Activated CD8-positive, alpha-beta memory T cell treated with anti-CD3 and anti-CD28 coated beads for 36 hours (primary cell): ENCODE data around the gene IER3IP1. TPM values are rescaled to one million over a fixed set of nuclear protein-coding genes. Genes with fewer than 3 reads are reported as not detected.
"Not testable (repeated sequence)": the region's sequence is repeated elsewhere in the genome, so short reads cannot be mapped to it uniquely, and the experiment has no call there.

Source experiments
- CTCF ChIA-PET: fragments of 350-600 bp; sonication (Branson Sonifier 250); formaldehyde crosslinking; loops from one replicate; lab custom pipeline; 2021; ENCODE audit warnings: antibody characterized with exemption; lab: Charles Lee
- POLR2A ChIA-PET: fragments of 350-600 bp; sonication (Branson Sonifier 250); formaldehyde crosslinking; loops from one replicate; lab custom pipeline; 2021; ENCODE audit warnings: antibody characterized with exemption; lab: Charles Lee
- total RNA-seq, 2 experiments: library from RNA; stranded (reverse); gene quantifications; one replicate each; pipeline ENCODE4 v1.2.3, GENCODE V29; 2021

The IER3IP1 gene
- 10 to 100 TPM; 14.7 to 15.6 TPM for total RNA-seq

- ChIA-PET POLR2A (no interaction called here), CTCF (no interaction called here)
Measured at GRCh38 chr18:47175898-47176575, at the start of gene IER3IP1. Gene IER3IP1 (minus strand): TSS chr18:47176364. CDS start chr18:47176277, 87 bp downstream.

GRCh38 chr18:47215554-47216138, 39.5 kb upstream of the IER3IP1 start:
- ChIA-PET POLR2A (no interaction called here), CTCF (interaction anchor here (0.6 to 1.3 kb wide), 4 partner anchors 11 to 535 kb away, joined by 3 to 5 read pairs (median 4); no protein-coding TSS in a partner anchor)

- ChIA-PET POLR2A (no interaction called here), CTCF (interaction anchor here (1.9 kb wide), 1 partner anchor 108 kb away, joined by 5 read pairs; no protein-coding TSS in a partner anchor)
Measured at GRCh38 chr18:47209171-47209570, 33.0 kb upstream of the IER3IP1 start.

DNA sequence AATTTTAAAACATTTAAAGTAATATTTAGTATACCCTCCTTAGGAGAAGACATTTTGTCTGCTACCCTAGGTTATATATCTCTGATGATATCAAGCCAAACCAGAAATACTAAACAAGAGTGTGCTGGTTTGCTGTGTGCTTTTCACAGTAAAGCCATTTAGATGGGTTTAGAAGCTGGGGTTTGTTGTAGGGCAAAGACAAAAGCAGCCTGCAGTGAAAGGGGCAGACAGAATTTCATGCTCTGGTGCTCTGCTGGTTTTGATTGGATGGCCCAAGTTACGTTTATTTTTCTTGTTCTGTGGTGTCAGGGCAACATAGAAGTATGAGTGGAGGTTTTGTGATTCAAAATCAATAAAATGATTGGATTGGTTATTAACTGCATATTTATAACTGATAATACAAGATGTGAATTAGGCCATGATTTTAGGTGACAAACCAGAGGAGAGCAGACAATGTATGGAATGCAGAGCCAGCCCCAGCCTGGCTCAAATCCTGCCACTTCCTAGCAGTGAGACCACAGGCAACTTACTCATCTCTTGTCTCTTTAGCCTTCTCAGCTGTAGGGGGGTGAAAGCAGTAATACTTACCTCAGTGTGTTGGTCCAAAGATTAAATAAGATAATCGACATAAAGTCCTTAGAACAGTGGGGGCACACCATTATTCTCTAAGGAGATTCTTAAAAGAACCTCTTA, 30.9 kb upstream of the IER3IP1 start:
- POLR2A ChIA-PET = no interaction called here
- CTCF ChIA-PET = no interaction called here

DNA sequence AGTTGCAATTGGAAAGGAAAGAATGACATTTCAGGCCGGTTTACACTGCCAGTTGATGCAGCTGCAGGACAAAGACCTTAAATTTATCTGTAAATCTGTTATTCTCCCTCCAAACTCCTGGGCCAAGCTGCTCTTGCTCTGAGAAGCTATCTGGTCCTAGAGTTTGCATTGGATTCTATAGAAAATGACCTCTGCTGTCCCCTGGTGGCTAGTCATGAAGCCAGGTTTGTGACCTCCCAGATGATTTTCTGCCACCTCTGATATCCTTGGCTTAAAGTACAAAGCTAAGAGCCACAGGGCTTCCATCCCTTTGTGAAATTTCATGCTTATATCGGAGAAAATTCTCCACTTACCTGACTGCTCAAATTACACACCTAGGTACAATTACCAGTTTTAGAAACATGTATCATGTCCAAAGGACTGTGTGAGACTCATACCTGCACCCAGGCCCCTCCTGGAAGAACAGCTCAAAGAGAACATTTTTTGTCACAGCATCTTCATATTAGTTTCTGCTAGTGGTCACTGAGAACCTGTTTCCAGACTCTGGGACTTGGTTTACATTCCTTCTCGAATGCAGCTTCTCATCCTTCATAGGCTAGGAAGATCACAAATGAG, 28.9 kb upstream of the IER3IP1 start:
- CTCF ChIA-PET = interaction anchor here (0.6 to 2.1 kb wide), 8 partner anchors 10 to 1577 kb away, joined by 3 to 8 read pairs (median 4); partner anchors contain the start of gene HDHD2
- POLR2A ChIA-PET = no interaction called here

GRCh38 chr18:47203626-47204464, 27.7 kb upstream of the IER3IP1 start:
- ChIA-PET CTCF (interaction anchor here (1.1 to 2.1 kb wide), 5 partner anchors 12 to 107 kb away, joined by 3 to 8 read pairs (median 5); no protein-coding TSS in a partner anchor), POLR2A (no interaction called here)

DNA sequence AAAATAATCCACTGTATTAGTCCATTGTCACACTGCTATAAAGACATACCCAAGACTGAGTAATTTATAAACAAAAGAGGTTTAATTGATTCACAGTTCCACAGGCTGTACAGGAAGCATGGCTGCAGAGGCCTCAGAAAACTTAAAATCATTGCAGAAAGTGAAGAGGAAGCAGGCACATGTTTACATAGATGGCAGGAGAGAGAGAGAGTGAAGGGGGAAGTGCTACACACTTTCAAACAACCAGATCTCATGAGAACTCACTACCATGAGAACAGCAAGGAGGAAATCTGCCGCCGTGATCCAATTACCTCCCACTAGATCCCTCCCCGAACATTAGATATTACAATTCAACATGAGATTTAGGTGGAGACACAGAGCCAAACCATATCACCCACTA, 19.8 kb upstream of the IER3IP1 start:
- POLR2A ChIA-PET = not testable (repeated sequence)

DNA sequence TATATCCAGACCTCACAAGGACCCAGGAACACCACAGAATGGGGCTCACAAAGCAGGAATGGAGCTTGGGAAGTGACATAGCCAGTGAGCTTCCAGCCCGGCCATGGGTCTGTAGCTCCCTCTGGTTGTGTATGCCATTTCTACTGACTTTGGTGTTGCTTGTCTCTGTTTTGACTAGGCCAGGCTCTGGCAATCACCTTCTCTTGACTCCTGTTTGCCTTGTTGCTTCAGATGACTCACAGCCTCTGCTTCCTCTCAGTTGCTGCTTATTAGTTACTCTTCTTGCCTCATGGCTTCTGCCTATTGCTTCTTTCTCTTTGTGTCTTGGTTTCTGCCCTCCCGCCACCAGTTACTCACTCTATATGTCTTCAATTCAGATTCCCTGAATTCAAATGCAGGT, 15.8 kb upstream of the IER3IP1 start:
- POLR2A ChIA-PET = no interaction called here

More for the DNA sequence above, 19.8 kb upstream of the IER3IP1 start:
- CTCF ChIA-PET = interaction anchor here (2.0 kb wide), 1 partner anchor 9 kb away, joined by 4 read pairs; no protein-coding TSS in a partner anchor

GRCh38 chr18:47187721-47188120, 11.6 kb upstream of the IER3IP1 start:
- POLR2A ChIA-PET = no interaction called here
- CTCF ChIA-PET = interaction anchor here (1.5 kb wide), 1 partner anchor 18 kb away, joined by 3 read pairs; no protein-coding TSS in a partner anchor

More for the DNA sequence above, 15.8 kb upstream of the IER3IP1 start:
- CTCF ChIA-PET = no interaction called here

DNA sequence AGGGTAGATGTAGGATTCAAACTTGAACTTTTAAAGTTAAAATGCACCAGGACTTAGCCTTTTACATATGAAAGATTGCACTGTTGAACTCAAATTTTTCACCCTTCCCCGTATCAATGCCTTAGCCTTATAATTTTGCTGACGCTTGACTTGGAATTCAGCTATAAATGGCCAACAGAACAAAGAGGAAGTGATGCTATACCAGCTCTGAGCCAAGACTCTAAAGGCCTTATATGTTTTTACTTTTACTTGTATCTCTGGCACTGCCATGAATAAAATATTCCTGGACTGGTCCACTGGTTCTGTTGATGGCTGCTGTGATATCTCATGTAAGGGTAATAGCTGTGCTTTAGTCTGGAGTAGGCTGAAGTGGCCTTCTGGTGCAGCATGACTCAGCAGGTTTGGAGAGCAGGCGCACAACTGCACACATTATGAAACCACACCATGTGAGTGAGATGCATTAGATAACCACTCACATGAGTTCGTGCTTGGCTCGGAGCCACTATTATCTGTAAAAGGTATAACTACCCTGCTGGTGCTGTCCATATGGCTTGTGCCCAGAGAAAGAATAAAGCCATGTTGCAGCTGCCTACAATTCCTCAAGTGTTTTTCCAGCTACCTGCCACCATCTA, 8.4 kb upstream of the IER3IP1 start:
- ChIA-PET CTCF (interaction anchor here (1.2 kb wide), 1 partner anchor 35 kb away, joined by 3 read pairs; no protein-coding TSS in a partner anchor), POLR2A (no interaction called here)

DNA sequence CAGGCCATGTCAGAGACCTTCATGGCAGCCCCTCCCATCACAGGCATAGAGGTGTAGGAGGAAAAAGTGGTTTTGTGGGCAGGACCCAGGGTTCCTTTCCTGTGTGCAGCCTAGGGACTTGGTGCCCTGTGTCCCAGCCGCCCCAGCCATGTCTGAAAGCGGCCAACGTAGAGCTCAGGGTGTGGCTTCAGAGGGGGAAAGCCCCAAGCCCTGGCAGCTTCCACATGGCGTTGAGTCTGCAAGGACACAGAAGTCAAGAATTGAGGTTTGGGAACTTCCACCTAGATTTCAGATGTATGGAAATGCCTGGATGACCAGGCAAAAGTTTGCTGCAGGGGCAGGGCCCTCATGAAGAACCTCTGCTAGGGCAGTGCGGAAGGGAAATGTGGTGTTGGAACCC, 6.0 kb upstream of the IER3IP1 start:
- POLR2A ChIA-PET, CTCF ChIA-PET: not testable (repeated sequence)

DNA sequence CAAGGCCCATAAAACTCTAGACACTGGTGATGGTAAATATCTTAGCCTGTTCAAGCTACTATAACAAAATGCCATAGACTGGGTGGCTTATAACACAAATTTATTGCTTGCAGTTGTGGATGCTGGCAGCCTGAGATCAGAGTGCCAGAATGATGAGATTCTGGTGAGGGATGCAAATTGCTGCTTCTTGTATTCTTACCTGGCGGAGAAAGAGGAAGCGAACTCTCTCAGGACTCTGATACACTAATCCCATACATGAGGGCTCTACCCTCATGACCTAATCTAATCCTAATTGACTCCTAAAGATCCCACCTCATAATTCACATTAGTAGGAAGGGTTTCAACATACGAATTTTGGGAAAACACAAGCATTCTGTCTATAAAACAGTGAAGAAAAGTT, 4.6 kb upstream of the IER3IP1 start:
- CTCF ChIA-PET = no interaction called here
- POLR2A ChIA-PET = no interaction called here

DNA sequence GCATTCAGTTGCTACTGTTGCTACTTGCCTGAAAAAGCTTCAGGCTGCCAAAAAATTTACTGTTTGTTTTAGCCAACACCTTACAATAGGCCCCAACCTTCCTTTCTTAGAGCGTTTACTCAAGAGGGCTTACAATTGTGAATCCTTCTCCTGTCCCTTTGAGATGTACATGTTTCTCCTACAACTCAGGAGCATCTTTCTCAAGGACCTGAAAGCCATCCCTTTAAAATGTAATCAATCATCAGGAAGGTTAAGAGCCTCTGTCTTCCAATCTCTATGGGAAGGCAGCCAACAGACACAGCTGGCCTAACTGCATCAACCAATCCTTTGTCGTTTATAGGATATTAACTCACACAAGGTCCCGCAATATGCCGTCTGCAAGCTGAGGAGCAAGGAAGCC, 3.4 kb upstream of the IER3IP1 start:
- ChIA-PET CTCF (interaction anchor here (0.6 kb wide), 1 partner anchor 552 kb away, joined by 4 read pairs; no protein-coding TSS in a partner anchor), POLR2A (no interaction called here)

- CTCF ChIA-PET = no interaction called here
- POLR2A ChIA-PET = no interaction called here
Measured at GRCh38 chr18:47175283-47175897, 774 bp downstream of the IER3IP1 start.

DNA sequence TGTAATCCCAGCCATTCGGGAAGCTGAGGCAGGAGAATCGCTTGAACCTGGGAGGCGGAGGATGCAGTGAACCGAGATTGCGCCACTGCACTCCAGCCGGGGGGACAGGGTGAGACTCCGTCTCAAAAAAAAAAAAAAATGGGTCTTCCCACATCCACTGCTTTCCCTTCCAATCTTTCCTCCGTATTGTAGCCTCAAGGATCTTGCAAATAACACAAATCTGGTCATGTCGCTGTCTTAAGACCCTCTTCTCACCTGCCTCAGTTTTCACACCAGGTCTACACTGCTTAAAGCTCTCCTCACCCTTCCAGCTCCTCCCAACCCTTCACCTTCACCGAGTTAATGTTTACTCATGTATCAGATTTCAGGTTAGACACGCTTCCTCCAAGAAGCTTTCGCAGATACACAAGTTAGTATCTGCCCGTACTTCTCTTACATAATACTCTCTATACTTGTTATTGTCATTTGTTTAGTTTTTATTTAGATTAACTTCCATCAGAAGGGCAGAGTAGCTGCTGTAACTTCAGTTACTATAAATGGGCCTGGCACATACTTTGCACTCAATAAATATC, 1.5 kb downstream of the IER3IP1 start:
- ChIA-PET POLR2A (interaction anchor here (0.7 kb wide), 1 partner anchor 168 kb away, joined by 4 read pairs; no protein-coding TSS in a partner anchor), CTCF (no interaction called here)

- ChIA-PET POLR2A (no interaction called here), CTCF (interaction anchor here (1.5 kb wide), 1 partner anchor 22 kb away, joined by 3 read pairs; the partner anchor contains the start of gene HDHD2)
Measured at GRCh38 chr18:47172476-47172875, 3.7 kb downstream of the IER3IP1 start.

DNA sequence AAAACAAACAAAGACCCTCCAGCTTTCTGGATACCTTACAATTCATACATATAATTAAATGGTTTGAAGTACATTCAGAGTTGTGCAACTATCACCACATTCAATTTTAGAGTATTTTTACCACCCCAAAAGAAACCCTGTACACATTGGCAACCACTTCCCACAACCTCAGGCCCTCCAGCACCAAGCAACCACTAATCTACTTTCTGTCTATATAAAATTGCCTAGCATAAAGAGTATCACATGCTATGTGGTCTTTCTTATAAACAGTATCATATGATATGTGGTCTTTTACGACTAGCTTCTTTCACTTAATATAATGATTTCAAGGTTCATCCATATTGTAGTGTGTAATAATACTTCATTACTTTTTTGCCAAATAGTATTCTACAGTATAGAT, 7.3 kb downstream of the IER3IP1 start:
- ChIA-PET POLR2A (interaction anchor here (0.7 kb wide), 1 partner anchor 145 kb away, joined by 4 read pairs; no protein-coding TSS in a partner anchor), CTCF (no interaction called here)
